Fibroblast of mammary gland (primary cell): Measurements from ENCODE around the gene IL1RAPL2.
A peak's percentile ranks its signal among the peaks of the same experiment; 100 is the strongest.

ENCODE experiments used
- DNase-seq: peaks from one replicate; pipeline ENCODE4 v3.0.0-alpha.2; 2010; ENCODE audit warnings: low read depth
- H3K4me3 ChIP-seq: 2 replicates; pipeline ENCODE4 v1.5.1; 2011; ENCODE audit warnings: low read depth, mild to moderate bottlenecking, low read length, moderate library complexity; ENCODE audit not compliant: control insufficient read depth
- CTCF ChIP-seq: conservative IDR thresholded peaks from 2 replicates; pipeline ENCODE4 v1.5.1; 2011; ENCODE audit warnings: low read depth, low read length, inconsistent platforms; ENCODE audit not compliant: control insufficient read depth, insufficient read depth

IL1RAPL2 gene

GRCh38 chrX:105274091-105274490, 708.1 kb downstream of the IL1RAPL2 start:
- no peak for TF ChIP-seq CTCF
- no peak overlapping the region for H3K4me3 ChIP-seq
- no peak for DNase-seq

- no peak for DNase-seq
- no peak for TF ChIP-seq CTCF
- H3K4me3 ChIP-seq: no peak overlapping the region
Measured at GRCh38 chrX:105277132-105277531, 711.1 kb downstream of the IL1RAPL2 start.

GRCh38 chrX:105282077-105282476, 716.1 kb downstream of the IL1RAPL2 start:
- TF ChIP-seq CTCF: no peak
- peak; percentile 42 for DNase-seq

GRCh38 chrX:105297041-105297440, 731.0 kb downstream of the IL1RAPL2 start:
- DNase-seq: peak; percentile 55
- H3K4me3 ChIP-seq: no peak overlapping the region
- no peak for TF ChIP-seq CTCF

More at GRCh38 chrX:105282077-105282476, 716.1 kb downstream of the IL1RAPL2 start:
- no peak overlapping the region for H3K4me3 ChIP-seq

GRCh38 chrX:105299286-105299685, 733.3 kb downstream of the IL1RAPL2 start:
- H3K4me3 ChIP-seq: no peak overlapping the region
- no peak for DNase-seq
- no peak for TF ChIP-seq CTCF

DNA sequence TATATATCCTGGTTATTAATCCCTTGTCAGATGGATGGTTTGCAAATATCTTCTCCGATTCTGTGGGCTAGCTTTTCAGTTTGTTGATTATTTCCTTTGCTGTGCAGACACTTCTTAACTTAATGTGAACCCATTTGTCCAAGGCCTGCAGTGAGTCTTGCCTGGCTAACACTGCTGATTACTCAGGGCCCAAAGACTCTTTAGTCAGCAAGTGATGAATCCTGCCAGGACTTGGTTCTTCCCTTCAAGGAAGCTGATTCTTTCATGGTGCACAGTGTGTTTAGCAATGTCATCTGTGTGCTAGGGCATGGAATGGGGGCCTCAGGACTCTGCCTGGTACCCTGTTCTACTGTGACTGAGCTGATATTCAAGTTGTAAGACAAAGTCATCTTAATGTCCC, 736.2 kb downstream of the IL1RAPL2 start:
- no peak for TF ChIP-seq CTCF
- no peak overlapping the region for H3K4me3 ChIP-seq
- DNase-seq: peak; percentile 67

DNA sequence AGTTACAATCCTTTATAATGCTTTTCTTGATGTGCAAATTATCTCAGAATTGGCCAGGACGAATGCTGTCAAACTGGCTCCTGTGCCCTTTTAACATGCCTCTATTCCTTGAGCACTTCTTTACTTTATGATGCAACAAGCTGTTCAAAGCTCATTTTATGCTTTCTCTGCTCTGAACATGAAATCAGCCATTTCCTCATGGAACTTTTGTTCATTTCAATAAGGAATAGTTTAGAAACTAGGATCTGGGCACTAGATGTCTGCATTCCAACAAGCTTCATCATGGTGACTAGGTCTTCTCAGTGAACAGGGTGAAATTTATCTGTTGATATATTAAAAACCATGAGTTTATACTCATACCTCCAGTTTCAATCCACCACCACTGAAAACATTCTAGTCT, 741.8 kb downstream of the IL1RAPL2 start:
- TF ChIP-seq CTCF: no peak
- no peak overlapping the region for H3K4me3 ChIP-seq
- peak; percentile 65 for DNase-seq
